ENCODE measurements around the gene INPP5D.

DNA sequence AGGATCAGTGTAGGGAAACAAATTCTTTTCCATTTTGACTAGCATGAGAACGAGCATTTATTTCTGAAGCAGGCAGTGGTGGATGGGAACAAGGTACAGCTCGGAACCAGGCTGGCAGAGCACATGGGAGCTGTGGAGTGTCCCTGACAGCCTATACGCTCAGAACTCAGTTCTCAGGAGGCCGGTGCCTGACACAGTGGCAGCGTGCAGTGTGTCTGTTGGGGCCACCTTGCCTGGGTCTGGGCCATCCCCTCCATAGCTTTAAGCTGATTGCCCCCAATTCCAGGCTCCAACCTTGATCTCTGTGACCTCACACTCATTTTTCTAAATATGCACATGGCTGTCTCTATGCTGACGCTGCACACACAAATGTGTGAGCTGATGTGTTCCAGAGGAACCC, 136.9 kb downstream of the INPP5D start:
- TF ChIP-seq, protein P1, sequence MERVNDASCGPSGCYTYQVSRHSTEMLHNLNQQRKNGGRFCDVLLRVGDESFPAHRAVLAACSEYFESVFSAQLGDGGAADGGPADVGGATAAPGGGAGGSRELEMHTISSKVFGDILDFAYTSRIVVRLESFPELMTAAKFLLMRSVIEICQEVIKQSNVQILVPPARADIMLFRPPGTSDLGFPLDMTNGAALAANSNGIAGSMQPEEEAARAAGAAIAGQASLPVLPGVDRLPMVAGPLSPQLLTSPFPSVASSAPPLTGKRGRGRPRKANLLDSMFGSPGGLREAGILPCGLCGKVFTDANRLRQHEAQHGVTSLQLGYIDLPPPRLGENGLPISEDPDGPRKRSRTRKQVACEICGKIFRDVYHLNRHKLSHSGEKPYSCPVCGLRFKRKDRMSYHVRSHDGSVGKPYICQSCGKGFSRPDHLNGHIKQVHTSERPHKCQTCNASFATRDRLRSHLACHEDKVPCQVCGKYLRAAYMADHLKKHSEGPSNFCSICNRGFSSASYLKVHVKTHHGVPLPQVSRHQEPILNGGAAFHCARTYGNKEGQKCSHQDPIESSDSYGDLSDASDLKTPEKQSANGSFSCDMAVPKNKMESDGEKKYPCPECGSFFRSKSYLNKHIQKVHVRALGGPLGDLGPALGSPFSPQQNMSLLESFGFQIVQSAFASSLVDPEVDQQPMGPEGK (CRISPR knock-in tag; IDR thresholded peaks at IDR 0.05; ENCODE audit: borderline replicate concordance) = no peak
- TF ChIP-seq ISL1 (CRISPR knock-in tag; IDR thresholded peaks at IDR 0.05) (no peak), OSR1 (CRISPR knock-in tag; IDR thresholded peaks at IDR 0.05) (no peak), SNAI2 (CRISPR knock-in tag; IDR thresholded peaks at IDR 0.05) (no peak), BACH2 (CRISPR knock-in tag; IDR thresholded peaks at IDR 0.05; ENCODE audit: borderline replicate concordance) (no peak)

Data from SK-N-SH treated with all-trans-retinoic acid at 6 μM for 48 hours (cell line).